GM18508 (cell line): ENCODE measurements around the gene NEURL1.
"Not testable (repeated sequence)": the region's sequence is repeated elsewhere in the genome, so short reads cannot be mapped to it uniquely, and the experiment has no call there.

Experiments
- ATAC-seq: cut with Tn5 transposase; IDR thresholded peaks from one replicate; pipeline ENCODE4 v1.9.1; 2021; ENCODE audit warnings: moderate number of reproducible peaks; ENCODE audit not compliant: insufficient read depth, unreplicated experiment

NEURL1 gene

GRCh38 chr10:103459615-103460014 lies 33.9 kb upstream of the NEURL1 start:
- no peak for ATAC-seq

- ATAC-seq: no peak
These were observed 30.0 kb upstream of the NEURL1 start for GRCh38 chr10:103463499-103463898.

- ATAC-seq: no peak
These were observed 27.9 kb upstream of the NEURL1 start for GRCh38 chr10:103465411-103466179.

GRCh38 chr10:103466734-103467133 lies 26.8 kb upstream of the NEURL1 start:
- ATAC-seq: no peak

- no peak for ATAC-seq
These were observed 26.1 kb upstream of the NEURL1 start for GRCh38 chr10:103467406-103467805.

- ATAC-seq: no peak
These were observed 24.3 kb upstream of the NEURL1 start for GRCh38 chr10:103469201-103469600.

- ATAC-seq: peak; percentile 53
These were observed 22.5 kb upstream of the NEURL1 start for GRCh38 chr10:103470761-103471653.

- no peak for ATAC-seq
These were observed 21.5 kb upstream of the NEURL1 start for GRCh38 chr10:103472005-103472404.

GRCh38 chr10:103473261-103473671 lies 20.2 kb upstream of the NEURL1 start:
- ATAC-seq: no peak

GRCh38 chr10:103474077-103474476 lies 19.4 kb upstream of the NEURL1 start:
- no peak for ATAC-seq

GRCh38 chr10:103475437-103475836 lies 18.1 kb upstream of the NEURL1 start:
- no peak for ATAC-seq

GRCh38 chr10:103476046-103476768 lies 17.3 kb upstream of the NEURL1 start:
- ATAC-seq: no peak

- no peak for ATAC-seq
These were observed 14.8 kb upstream of the NEURL1 start for GRCh38 chr10:103478671-103479070.

GRCh38 chr10:103479135-103479534 lies 14.4 kb upstream of the NEURL1 start, which contains the start of gene CALHM3:
Gene CALHM3 (minus strand): TSS chr10:103479240. CDS start chr10:103479032, 208 bp downstream.
- ATAC-seq: no peak

GRCh38 chr10:103480521-103480920 lies 13.0 kb upstream of the NEURL1 start:
- ATAC-seq: no peak

- no peak for ATAC-seq
These were observed 11.5 kb upstream of the NEURL1 start for GRCh38 chr10:103481974-103482531.

- ATAC-seq: not testable (repeated sequence)
These were observed 6.7 kb upstream of the NEURL1 start for GRCh38 chr10:103486635-103487409.

- no peak for ATAC-seq
These were observed 6.1 kb upstream of the NEURL1 start for GRCh38 chr10:103487410-103487708.

- no peak for ATAC-seq
These were observed 2.6 kb upstream of the NEURL1 start for GRCh38 chr10:103490986-103491314.
